ENCODE data around the gene VILL.

DNA sequence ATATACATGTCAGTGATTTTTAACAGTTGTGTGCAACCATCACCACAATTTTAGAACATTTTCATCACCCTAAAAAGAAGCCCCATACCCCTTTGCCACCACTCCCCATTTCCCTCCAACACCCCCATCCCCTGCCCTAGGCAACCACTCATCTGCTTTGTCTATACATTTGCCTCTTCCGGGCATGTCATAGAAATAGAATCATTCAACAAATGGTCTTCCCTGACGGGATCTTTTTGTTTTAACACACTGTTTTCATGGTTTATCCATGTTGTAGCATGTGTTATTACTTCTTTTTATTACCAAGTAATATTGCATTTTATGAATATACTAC is 4.0 kb downstream of the VILL start:
- TF ChIP-seq, protein P1, sequence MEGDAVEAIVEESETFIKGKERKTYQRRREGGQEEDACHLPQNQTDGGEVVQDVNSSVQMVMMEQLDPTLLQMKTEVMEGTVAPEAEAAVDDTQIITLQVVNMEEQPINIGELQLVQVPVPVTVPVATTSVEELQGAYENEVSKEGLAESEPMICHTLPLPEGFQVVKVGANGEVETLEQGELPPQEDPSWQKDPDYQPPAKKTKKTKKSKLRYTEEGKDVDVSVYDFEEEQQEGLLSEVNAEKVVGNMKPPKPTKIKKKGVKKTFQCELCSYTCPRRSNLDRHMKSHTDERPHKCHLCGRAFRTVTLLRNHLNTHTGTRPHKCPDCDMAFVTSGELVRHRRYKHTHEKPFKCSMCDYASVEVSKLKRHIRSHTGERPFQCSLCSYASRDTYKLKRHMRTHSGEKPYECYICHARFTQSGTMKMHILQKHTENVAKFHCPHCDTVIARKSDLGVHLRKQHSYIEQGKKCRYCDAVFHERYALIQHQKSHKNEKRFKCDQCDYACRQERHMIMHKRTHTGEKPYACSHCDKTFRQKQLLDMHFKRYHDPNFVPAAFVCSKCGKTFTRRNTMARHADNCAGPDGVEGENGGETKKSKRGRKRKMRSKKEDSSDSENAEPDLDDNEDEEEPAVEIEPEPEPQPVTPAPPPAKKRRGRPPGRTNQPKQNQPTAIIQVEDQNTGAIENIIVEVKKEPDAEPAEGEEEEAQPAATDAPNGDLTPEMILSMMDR (IDR thresholded peaks at IDR 0.05): no peak
- no peak for TF ChIP-seq POLR2A (IDR thresholded peaks at IDR 0.05)
- no peak for TF ChIP-seq EP300 (IDR thresholded peaks at IDR 0.05; ENCODE audit: low read depth)
- no peak for TF ChIP-seq POLR2AphosphoS5 (IDR thresholded peaks at IDR 0.05)
